Smooth muscle cell (in vitro differentiated cells): ENCODE measurements around the gene ERC2. TPM values are rescaled to one million over a fixed set of nuclear protein-coding genes. Genes with fewer than 3 reads are reported as not detected.
A peak's percentile ranks its signal among the peaks of the same experiment; 100 is the strongest.

Source experiments
- DNase-seq: peaks from one replicate; lab custom pipeline; 2025; ENCODE audit not compliant: unreplicated experiment; lab: John Stamatoyannopoulos, UW
- H2AFZ ChIP-seq: fragments of 200-600 bp; sonication (generic); 2 replicates; pipeline ENCODE4 v1.6.0; 2016; ENCODE audit warnings: antibody characterized with exemption, low read depth, mild to moderate bottlenecking
- H3F3A ChIP-seq: fragments of 200-600 bp; sonication (generic); 2 replicates; pipeline ENCODE4 v1.6.0; 2017; ENCODE audit warnings: antibody characterized with exemption, low read depth
- H3K27ac ChIP-seq: fragments of 200-600 bp; sonication (generic); 2 replicates; pipeline ENCODE4 v1.5.1; 2016; ENCODE audit warnings: low read depth, mild to moderate bottlenecking
- H3K27me3 ChIP-seq: fragments of 200-600 bp; sonication (generic); 2 replicates; pipeline ENCODE4 v1.6.1; 2016; ENCODE audit warnings: low read depth, mild to moderate bottlenecking
- H3K36me3 ChIP-seq: fragments of 200-600 bp; sonication (generic); 2 replicates; pipeline ENCODE4 v1.5.1; 2016; ENCODE audit warnings: low read depth
- H3K4me1 ChIP-seq: fragments of 200-600 bp; sonication (generic); 2 replicates; pipeline ENCODE4 v1.5.1; 2016; ENCODE audit warnings: low read depth
- H3K4me2 ChIP-seq: fragments of 200-600 bp; sonication (generic); 2 replicates; pipeline ENCODE4 v1.6.0; 2016; ENCODE audit warnings: mild to moderate bottlenecking
- H3K4me3 ChIP-seq: fragments of 200-600 bp; sonication (generic); 2 replicates; pipeline ENCODE4 v1.5.1; 2016; ENCODE audit warnings: mild to moderate bottlenecking
- H3K79me2 ChIP-seq: fragments of 200-600 bp; sonication (generic); 2 replicates; pipeline ENCODE4 v1.6.0; 2016; ENCODE audit warnings: low read depth, mild to moderate bottlenecking
- H3K9ac ChIP-seq: fragments of 200-600 bp; sonication (generic); 2 replicates; pipeline ENCODE4 v1.6.0; 2016; ENCODE audit warnings: low read depth
- H3K9me3 ChIP-seq: fragments of 200-600 bp; sonication (generic); replicated peaks from 2 replicates; pipeline ENCODE4 v1.5.1; 2016; ENCODE audit warnings: low read depth
- H4K20me1 ChIP-seq: fragments of 200-600 bp; sonication (generic); 2 replicates; pipeline ENCODE4 v1.6.0; 2016; ENCODE audit warnings: low read depth
- WGBS: methylation state at CpG from one replicate; pipeline ENCODE4 v1.1.7; 2016; ENCODE audit warnings: low lambda C conversion rate; 5-methylcytosine and 5-hydroxymethylcytosine counted together
- polyA plus RNA-seq: library from polyadenylated mRNA; unstranded; fragments of >200 nt; fragmentation: Nextera tagmentation; extraction: Ambion mirVana; gene quantifications from 2 replicates; pipeline ENCODE4 v1.2.1, GENCODE V29; 2016
- total RNA-seq: library from RNA; depleted of rRNA; stranded (reverse); fragments of >200 nt; gene quantifications from 2 replicates; pipeline ENCODE4 v1.2.3, GENCODE V29; 2014
- TF ChIP-seq, protein P1 (sequence below): fragments of 200-600 bp; sonication (generic); IDR thresholded peaks from 2 replicates; pipeline ENCODE4 v1.5.1; 2017; ENCODE audit warnings: borderline replicate concordance, mild to moderate bottlenecking, antibody characterized with exemption; ENCODE audit not compliant: insufficient read depth, poor library complexity, severe bottlenecking

The ERC2 gene
- total and polyA plus RNA-seq, 2 experiments from 2014 or later = 1.1 TPM; not detected in 1

DNA sequence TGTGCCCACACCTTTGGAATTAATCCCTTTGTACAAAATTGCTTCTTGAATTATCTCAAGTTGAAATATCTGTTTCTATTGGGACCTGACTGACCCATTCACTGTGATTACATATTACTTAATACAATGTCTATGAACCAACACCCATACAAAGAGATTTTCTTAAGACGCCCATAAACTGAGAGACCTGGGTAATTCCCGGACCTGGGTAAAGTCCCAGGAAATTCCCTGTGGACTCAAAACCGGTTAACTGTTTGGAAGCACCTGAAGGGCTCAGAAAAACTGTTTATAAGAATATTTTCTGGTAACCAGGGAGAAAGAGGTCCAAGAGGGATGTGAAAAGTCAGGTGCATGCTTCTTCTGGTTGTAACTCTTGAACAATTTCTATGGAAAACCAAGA is 667.2 kb downstream of the ERC2 start:
- no peak for DNase-seq
- no peak overlapping the region for H3K27ac ChIP-seq
- no peak overlapping the region for H3K4me3 ChIP-seq
- H3K79me2 ChIP-seq = no peaks in the 10 kb centered on the region
- H3K9ac ChIP-seq = no peak overlapping the region
- H3F3A ChIP-seq = peaks cover 4% of the 10 kb centered on the region
- WGBS = 96% methylated on average over 3 of the region's 3 CpGs
- H3K9me3 ChIP-seq = no peaks in the 10 kb centered on the region
- no peaks in the 10 kb centered on the region for H3K4me1 ChIP-seq
- TF ChIP-seq, protein P1, sequence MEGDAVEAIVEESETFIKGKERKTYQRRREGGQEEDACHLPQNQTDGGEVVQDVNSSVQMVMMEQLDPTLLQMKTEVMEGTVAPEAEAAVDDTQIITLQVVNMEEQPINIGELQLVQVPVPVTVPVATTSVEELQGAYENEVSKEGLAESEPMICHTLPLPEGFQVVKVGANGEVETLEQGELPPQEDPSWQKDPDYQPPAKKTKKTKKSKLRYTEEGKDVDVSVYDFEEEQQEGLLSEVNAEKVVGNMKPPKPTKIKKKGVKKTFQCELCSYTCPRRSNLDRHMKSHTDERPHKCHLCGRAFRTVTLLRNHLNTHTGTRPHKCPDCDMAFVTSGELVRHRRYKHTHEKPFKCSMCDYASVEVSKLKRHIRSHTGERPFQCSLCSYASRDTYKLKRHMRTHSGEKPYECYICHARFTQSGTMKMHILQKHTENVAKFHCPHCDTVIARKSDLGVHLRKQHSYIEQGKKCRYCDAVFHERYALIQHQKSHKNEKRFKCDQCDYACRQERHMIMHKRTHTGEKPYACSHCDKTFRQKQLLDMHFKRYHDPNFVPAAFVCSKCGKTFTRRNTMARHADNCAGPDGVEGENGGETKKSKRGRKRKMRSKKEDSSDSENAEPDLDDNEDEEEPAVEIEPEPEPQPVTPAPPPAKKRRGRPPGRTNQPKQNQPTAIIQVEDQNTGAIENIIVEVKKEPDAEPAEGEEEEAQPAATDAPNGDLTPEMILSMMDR = no peak
- no peak overlapping the region for H3K4me2 ChIP-seq
- H4K20me1 ChIP-seq = no peaks in the 10 kb centered on the region
- H2AFZ ChIP-seq = no peak overlapping the region
- H3K27me3 ChIP-seq = no peaks in the 10 kb centered on the region
- H3K36me3 ChIP-seq = no peaks in the 10 kb centered on the region

DNA sequence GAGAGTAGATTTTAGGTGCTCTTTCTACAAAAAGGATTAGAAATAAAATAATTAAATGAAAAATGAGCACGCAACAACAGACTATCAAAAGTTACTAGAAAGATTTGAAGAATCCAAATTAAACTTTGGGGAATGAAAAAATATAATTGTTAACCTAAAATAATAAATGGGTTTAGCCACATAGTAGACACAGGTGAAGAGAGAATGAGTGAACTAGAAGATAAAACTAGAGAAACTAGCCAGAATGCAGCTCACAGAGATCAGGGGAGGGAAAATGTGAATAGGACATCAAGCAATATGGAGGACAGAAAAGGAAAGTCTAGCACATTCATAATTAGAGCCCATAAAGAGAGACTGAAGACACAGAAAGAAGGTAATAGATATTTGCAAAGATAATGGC is 670.5 kb downstream of the ERC2 start:
- WGBS = 92% methylated on average over 1 of the region's 1 CpG
- H3F3A ChIP-seq = peaks cover 4% of the 10 kb centered on the region

GRCh38 chr3:55797084-55797483 is 671.2 kb downstream of the ERC2 start:
- Histone ChIP-seq H3K4me2 (peak overlapping the region; percentile 44), H3K9me3 (no peaks in the 10 kb centered on the region), H3K79me2 (no peaks in the 10 kb centered on the region), H3K36me3 (no peaks in the 10 kb centered on the region), H3F3A (peaks cover 4% of the 10 kb centered on the region), H3K27me3 (no peaks in the 10 kb centered on the region), H2AFZ (no peak overlapping the region), H3K9ac (no peak overlapping the region), H3K4me1 (no peaks in the 10 kb centered on the region), H4K20me1 (no peaks in the 10 kb centered on the region), H3K4me3 (no peak overlapping the region), H3K27ac (no peak overlapping the region)
- TF ChIP-seq, protein P1 = no peak
- no peak for DNase-seq
- 30% methylated on average over 1 of the region's 1 CpG for WGBS

More for the DNA sequence above, 670.5 kb downstream of the ERC2 start:
- Histone ChIP-seq H3K4me1 (no peaks in the 10 kb centered on the region), H3K36me3 (no peaks in the 10 kb centered on the region), H2AFZ (no peak overlapping the region), H4K20me1 (no peaks in the 10 kb centered on the region), H3K79me2 (no peaks in the 10 kb centered on the region), H3K27ac (no peak overlapping the region), H3K4me2 (no peak overlapping the region), H3K9ac (no peak overlapping the region), H3K27me3 (no peaks in the 10 kb centered on the region), H3K4me3 (no peak overlapping the region), H3K9me3 (no peaks in the 10 kb centered on the region)
- TF ChIP-seq, protein P1 = no peak
- no peak for DNase-seq

DNA sequence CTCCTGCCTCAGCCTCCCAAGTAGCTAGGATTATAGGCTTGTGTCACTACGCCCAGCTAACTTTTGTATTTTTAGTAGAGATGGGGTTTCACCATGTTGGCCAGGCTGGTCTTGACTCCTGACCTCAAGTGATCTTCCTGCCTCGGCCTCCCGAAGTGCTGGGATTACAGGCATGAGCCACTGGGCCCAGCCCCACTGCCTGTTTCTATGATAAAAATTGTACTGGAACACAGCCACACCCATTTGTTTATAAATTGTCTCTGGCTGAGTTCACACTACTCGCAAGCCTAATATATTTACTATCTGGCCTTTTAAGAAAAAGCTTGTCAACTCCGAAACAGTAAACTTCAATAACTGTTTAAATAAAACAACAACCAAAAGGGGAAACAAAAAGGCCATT is 671.7 kb downstream of the ERC2 start:
- Histone ChIP-seq H3K27me3 (no peaks in the 10 kb centered on the region), H3F3A (peaks cover 4% of the 10 kb centered on the region), H3K4me1 (no peaks in the 10 kb centered on the region), H3K9ac (no peak overlapping the region), H4K20me1 (no peaks in the 10 kb centered on the region), H3K4me3 (no peak overlapping the region), H3K9me3 (no peaks in the 10 kb centered on the region), H2AFZ (no peak overlapping the region), H3K27ac (no peak overlapping the region), H3K79me2 (no peaks in the 10 kb centered on the region), H3K36me3 (no peaks in the 10 kb centered on the region), H3K4me2 (peak overlapping the region; percentile 44)
- no peak for DNase-seq
- TF ChIP-seq, protein P1 = no peak
- WGBS = 56% methylated on average over 5 of the region's 5 CpGs
